Measurements from ENCODE around the gene ZNF827. TPM values are rescaled to one million over a fixed set of nuclear protein-coding genes. Genes with fewer than 3 reads are reported as not detected.
A peak's percentile ranks its signal among the peaks of the same experiment; 100 is the strongest.

The ZNF827 gene
- total RNA-seq, 1 donor from 2014 or later = 3.3 TPM

DNA sequence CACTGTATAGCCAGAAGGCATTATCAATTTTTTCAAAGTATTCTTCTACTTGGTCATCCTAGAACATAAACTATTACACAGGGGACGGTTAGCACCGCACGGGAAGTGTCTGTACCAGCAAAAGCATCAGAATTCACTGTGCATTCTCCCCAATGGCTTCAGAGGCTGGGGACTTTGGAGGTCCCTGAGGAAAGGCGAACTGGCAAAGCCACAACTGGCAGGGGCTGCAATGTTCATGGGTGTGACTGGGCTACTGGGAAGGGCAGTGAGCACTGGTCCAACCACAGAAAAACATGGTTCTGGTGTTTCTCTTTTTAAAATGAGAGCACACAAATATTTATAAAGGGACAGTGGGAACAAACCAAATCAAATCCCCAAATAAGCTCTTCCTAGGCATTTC lies 175.2 kb downstream of the ZNF827 start:
- no peak for DNase-seq (ENCODE audit: low read depth, low spot score)

DNA sequence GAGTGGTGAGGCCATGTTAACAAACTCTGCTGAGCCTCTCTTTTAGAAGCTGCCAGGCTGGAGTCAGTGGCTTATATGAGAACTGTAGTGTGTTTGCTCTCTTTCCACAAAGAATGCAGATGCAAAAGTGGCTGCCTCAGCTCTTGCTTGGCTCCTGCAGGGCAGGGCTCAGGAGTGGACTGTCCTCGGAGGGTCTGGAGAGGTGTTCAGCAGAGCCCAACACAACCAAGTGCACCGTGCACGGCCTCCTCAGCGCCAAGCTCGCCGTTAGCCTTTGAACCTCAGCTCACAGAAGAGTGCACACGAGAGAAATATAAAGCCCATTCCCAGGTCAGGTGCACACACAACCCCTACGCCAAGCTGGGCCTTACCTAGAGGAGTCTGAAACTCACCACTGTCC lies 175.9 kb downstream of the ZNF827 start:
- DNase-seq (ENCODE audit: low read depth, low spot score) = no peak

DNA sequence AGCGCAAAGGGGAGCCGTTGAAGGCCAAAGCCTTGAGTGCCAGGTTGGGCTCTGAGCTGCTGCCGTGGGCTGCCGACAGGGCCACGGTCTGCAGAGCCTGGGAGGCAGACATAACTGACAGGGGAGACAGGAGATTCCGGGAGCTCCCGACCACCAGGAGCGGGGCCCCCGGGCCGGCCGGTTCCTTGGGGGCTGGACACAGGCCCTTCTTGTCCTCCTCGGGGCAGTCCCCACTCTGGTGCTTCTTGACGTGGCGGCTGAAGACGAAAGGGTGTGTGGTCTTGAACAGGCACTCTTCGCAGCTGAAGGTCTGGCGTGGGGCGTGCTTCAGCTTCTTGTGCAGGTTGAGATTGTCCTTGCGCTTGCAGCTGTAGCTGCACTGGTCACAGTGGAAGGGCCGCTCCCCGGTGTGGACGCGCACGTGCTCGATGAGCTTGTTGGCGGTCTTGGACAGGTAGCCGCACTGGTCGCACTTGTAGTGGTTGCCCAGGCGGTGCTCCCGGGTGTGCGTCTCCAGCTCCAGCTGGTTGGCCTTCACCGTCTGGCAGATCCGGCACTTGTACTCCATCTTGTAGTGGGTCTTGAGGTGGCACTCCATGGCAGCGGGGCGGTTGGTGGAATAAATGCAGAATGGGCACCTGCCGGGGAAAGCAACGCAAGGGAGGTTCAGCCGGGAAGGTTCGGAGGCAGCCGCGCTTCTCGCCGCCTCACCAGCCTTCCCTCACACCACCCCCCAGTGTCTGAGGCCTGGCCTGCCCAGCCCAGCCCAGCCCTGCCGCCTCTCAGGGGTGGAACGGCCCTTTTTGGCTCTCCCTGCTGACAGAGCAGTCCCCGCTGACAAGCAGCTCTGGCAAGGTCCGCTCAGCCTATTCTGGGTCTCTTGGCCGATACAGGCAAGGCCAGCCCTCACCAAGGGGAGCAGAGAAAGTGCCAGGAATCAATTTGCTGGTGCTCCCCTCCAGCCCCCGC lies 177.4 kb downstream of the ZNF827 start:
- DNase-seq (ENCODE audit: low read depth, low spot score) = no peak

DNA sequence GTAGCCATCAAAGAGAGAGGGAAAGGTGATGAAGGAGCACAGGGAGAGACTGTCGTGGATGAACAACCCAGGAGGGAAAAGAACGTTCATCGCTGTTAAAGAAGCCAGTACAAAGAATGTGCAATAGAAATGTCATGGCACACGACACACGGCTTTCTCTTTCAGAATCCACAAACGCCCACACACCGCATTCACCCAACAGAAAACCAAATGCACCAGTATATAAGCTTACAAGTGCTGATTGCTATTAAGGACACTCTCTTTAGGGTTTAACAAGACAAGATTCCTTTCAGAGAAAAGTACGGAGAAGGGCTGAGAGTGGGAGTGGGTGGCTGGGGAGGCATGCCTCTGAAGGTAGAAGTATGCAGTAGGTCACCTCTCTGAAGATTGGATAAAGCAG lies 178.4 kb downstream of the ZNF827 start:
- DNase-seq (ENCODE audit: low read depth, low spot score) = no peak

DNA sequence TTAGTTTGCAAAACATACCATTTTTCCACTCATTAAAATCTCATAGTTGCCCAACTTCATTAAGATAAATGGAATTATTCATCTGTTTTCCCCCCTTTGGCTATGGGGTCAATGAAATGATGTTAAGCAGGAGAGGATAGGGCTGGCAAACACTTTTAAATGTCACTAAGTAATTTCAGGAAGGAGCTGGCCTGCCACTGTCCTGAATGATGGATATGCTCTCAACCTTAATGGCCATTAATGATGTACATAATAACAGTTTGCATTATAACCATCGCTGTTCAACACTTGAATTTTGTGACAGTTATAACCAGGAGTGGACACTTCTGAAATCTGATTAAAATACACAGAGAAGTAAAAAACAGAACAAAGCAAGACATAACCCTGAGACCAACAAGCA lies 181.4 kb downstream of the ZNF827 start:
- no peak for DNase-seq (ENCODE audit: low read depth, low spot score)

DNA sequence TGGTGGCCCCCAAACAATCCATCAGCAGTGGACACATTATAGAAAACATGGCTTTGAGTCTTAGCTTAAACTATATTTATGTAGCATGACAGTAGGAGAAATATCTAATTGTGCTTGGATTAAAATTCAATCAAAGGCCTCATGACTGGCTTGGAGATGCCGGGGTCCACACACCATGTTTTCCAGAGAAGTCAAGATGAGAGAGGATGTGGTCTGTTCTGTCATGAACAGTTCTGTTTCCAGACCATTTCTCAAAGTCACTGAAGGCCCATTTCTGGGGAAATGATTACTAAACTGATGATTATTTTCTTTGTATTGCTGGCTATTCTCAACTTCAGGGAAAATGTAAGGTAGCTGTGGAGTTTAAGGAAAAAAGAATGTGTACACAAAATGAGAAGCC lies 182.4 kb downstream of the ZNF827 start:
- DNase-seq (ENCODE audit: low read depth, low spot score) = no peak

DNA sequence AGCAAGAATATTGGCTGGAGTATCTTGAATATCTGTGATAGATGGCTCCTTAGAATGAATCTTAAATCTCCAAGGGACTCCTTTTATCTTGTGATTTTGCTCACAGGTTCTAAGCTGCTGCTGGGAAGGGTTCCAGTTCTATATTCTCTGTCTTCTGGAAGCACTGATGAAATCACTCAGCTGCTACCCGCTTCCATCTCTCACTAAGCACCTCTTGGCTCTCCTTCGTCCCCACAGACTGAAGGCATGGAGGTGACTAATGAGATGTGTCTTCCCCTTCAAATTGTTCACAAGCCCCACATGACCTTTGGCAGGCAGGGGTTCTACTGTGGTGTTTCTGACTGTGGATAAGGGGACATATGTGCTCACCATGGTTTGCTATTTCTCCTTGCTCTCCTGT lies 182.8 kb downstream of the ZNF827 start:
- DNase-seq (ENCODE audit: low read depth, low spot score) = no peak

DNA sequence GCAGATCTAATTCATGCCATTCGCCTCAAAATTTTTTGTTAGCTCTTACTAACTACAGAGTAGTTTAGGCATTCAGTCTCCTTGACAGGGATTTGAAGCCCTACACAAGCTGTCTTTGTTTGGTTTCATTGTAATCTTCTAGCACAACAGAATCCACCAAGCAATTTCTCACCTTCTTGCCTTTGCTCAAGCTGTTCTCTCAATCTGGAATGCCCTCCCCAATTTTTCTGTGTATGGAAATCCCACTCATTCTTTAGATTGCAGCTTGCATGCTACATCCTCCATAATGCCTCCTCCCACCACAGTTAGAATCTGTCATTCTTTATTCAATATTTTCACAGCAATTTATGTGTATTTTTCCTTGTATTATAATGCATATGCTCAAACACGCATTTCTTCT lies 195.0 kb downstream of the ZNF827 start:
- no peak for DNase-seq (ENCODE audit: low read depth, low spot score)

DNA sequence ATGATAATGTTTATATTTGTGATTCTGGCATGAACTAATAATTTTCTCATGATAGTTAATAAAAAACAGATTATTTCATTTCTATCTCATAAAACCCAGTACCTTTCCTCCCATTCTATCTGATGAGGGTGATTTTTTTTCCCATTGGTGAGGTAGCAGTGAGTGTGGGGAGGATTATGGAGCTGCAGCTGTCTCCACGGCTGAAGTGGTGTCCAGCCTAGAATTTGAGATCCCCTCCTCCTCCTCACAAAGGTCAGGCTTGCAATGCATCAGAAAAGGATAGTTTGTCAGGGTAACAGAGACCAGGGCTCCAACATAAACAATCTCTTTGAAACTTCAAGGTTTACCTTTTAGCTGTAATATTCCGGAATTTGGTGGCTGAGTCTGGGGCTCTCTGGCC lies 197.8 kb downstream of the ZNF827 start:
- DNase-seq (ENCODE audit: low read depth, low spot score) = no peak

DNA sequence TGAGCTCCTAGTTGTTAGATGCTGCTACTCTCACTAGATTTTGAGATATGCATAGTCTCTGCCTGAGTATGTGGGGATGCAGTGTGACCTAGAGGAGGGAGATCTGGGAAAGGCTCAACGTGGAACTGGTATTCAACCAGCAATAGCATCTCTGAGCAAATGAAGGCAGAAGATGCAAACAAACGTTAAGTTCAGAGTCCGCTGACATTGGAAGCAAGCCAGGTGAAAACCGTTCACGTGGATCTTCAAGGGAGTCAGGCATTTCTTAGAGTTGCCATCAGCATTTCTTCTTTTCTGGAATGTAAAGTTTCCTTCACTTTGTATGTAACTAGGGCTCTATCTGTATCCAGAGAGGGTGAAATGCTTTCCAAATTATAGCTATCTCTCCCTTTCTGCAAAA lies 198.8 kb downstream of the ZNF827 start:
- no peak for DNase-seq (ENCODE audit: low read depth, low spot score)

DNA sequence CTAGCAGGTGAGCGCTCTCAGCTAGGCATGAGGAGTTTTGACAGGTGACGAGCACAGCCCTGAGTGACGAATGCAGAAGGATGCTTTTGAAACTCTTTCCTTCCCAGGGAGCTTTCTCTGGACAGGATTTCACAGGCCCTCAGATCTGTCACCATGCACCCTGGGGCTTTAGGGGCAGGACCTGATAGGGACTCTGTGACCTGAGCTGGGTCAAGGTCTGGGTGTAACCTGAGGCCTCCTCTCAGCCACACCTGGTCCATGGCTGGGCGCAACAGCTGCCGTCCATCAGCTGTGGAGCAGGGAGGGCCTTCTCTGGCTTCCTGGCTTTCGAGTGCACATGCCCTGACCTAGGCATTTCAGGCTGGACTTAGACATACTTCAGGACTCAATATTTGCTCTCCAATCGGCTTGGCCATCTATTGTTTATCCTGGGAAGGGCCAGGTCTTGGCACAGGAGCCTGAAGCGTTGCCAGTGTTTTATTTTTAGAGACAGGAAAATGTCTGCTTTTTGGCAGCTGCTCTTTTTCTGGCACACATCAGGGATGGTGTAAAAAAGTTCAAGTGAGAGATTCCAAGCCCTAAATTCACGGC lies 202.3 kb downstream of the ZNF827 start:
- peak; percentile 39 for DNase-seq (ENCODE audit: low read depth, low spot score)

DNA sequence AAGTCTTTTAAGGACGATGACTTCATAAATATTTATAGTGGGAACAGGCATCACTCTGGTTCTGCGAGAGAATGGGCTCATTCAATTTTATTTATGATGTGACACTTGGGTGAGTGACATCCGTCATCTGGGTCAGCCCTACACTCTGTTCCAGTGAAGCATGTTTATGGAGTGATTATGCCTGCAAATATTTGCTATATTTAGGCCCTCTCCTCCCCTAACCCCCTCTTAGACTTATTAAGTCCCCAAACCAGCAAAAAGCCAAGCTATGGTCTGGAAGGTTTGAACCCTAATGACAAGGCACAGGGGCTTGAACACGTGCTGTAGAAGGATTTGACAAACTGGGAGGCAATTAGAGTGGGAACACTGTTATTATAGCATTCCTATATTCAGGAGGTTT lies 202.8 kb downstream of the ZNF827 start:
- DNase-seq (ENCODE audit: low read depth, low spot score) = no peak

DNA sequence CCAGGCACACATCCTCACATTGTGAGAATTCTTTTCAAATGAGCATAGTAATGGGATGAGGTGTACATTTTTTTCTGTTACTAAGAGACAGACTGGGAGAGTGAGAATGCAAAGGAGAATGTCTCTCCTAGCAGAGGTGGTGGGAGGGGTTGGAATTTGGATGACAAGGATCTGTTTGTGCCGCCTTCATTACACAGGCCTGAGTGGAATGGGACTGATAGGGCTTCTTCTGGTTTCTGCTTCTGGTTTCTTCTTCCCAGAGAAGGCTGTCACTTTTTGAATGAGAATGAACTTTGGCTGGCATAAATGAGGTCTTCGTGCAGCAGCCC lies 203.3 kb downstream of the ZNF827 start:
- DNase-seq (ENCODE audit: low read depth, low spot score) = peak; percentile 54

DNA sequence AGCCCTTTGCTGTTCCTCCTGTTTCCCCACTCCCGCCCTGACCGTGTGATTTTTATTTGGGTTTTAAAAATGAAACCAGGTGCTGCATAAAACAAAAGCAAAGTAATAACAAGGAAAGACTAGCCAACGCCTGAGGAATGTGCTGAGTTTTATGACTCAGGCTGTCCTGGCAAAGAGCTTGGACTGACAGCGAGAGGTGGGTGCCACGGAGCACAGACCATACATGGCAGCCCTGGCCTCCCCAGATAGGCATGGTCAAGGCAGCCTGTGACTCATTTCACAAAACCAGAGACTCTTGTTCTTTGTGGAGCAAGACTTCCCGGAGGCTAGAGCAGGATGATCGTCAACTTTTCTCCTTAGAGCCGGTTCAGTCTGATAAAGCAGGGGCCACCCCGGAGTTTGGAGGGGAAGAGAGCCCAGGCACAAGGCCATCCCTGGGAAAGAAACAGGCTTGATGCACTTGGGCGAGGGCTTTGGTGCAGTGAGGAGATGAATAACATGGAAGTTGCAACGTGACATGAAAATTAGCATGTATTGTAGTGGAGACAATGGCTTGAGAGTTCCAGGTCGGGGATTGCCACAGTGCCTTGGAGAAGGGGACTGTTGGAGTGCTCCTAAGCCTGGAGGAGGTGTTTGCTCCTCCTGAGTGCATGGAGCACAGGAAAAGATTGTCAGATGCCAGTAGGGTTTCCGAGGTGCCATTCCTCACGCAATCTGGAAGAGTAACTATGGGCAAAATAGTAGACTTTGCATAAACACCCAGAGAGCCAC lies 203.9 kb downstream of the ZNF827 start:
- peak; percentile 91 for DNase-seq (ENCODE audit: low read depth, low spot score)

DNA sequence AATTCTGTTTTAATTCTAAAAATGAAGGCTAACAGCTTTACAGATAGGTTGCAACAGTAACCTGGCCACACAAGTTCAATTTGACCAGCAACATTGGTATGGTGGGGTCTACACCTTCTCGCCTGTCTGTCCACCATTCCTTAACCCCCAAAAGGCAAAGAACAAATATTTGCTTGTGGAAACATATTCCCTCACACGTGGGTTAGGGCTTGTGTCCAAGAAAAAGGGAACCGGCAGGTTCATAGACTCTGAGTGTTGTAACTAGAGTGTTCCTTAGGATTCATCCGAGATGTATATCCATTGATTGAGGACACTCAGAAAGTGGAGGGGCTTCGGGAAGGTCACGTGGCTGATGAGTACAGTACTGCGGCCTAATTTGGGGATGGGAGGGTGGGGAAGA lies 204.6 kb downstream of the ZNF827 start:
- no peak for DNase-seq (ENCODE audit: low read depth, low spot score)

DNA sequence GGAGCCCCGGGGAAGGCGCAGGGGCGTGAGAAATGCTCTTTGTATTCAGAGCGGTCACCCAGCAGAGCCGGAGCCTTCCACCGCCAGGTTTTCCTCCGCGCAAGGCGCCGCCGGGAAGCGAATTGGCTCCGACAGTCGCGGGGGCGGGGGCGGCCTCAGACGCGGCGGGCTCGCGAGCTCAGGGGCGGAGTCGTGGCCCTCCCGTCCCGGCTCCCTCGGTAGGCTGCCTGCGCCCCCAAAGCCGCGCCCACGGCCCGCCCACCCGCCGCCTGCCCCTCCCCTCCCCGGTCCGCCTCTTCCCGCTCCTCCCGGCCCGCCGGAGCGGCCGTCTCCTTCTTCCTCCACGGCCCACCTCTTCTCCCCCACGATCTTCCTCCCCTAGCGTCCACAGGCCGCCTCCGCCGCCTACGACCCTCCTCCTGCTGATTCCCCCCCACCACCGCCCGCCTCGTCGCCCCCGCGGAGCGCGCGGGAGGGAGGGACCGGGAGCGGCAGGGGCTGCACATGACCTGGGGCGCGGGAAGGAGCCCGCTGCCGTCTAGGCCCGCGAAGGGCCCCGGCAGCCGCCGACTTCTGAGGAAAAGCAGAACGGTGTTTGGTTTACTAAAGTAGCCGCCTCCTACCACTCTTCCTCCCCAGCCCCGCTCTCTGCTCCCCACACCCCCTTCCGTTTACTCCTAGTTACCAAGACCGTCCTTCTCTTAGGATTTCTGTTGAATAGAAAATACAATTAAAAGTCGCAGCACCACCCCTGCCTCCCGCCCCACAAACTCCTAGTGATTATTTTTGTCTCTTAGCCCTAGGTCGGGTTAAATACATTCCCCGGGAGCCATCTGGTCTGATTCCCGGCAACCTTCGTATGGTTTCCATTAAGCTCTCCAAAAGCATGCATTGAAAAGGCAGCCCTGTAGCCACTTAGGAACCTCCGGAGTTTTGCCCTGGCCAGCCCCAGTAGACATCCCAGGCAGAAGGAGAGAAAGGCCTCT lies 205.4 kb downstream of the ZNF827 start:
- peak; percentile 87 for DNase-seq (ENCODE audit: low read depth, low spot score)

DNA sequence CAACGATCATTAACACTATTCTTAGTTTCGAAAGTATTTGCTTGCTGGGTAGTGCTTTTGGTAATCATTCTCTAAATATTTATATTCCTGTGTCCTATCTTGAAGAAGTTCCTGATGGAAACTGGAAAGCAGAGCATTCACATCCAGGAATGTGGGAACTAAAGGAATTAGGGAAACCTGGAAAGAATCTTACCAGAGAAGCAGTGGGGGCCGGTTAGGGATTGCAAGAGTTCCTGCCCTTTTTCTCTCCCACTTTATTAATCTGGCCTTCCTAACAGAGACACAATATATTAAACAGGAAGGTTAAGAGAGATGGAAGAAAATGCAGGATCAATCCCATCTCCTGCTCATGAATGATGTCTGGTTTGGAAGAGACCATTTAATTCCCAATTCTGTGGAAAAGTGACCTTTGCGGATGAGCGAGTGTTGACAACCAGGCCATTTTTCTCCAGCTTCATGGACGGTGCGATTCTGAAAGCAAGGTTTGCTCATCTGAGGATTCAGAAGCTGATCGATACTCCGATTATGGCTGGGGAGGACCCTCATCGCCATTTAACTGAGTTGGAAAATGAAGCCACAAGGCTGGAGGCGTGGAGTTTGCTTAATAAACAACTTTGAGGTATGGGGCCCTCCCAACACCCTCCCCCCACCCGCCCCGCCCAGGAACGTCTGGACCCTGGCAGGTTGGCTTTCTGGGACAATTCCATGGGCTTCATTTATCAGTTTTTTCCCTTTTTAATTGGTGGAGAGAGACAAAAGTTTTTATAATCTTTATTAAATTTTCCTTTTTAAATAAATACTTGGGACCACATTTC lies 206.4 kb downstream of the ZNF827 start:
- no peak for DNase-seq (ENCODE audit: low read depth, low spot score)

DNA sequence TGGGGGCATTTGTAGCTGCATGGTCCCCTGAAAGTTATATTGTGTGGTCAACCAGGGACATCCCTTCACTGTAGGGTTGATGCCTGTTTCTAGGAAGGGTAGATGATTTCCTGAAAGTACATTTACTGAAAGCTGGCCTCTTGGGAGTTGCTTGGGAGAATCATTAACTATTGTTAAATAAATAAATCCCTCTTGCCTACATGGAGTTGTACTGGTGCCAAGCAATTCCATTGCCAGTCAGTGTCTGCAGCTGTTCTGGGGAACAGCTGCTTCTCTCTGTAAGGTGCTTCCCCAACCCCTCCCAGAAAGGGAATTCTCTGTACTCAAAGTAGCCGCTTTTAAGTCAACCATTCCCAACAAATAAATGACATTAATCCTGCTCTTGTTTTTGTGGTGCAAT lies 207.6 kb downstream of the ZNF827 start:
- no peak for DNase-seq (ENCODE audit: low read depth, low spot score)

DNA sequence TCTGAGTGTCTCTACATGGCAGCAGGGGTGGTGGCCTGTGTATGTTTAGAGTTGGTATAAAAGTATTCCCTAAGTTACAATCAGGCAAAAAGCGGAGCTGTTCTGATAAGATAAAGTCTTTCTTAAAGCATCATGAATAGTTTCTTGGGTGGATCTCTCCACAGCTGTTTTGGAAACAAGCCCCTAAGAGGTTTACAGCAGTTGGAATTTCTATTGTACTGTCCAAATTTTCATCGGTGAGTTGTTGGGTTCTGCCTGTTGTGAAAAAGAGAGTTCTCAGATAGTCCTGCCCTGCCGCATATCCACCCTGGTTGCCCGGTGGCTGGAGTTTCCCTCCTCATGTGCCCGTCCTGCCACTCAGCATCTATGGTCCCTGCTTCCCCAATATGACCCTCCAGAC lies 208.6 kb downstream of the ZNF827 start:
- no peak for DNase-seq (ENCODE audit: low read depth, low spot score)

DNA sequence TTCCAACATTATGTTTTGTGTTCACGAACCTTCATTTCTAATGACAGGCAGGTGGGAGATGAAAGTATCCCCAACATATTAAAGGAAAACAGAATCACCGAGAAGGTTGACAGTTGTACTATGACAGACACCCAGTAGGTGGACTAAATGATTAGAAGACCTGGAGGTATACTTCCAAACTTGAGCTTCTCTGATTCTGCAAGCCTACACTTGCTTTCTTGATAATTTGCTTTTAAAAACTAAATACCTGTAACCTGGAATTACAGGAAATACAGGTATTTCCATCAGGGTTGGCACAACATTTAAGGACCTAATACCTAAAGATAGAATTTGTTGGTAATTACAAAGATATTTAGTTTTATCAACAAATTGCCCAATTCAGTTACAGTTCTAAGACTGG lies 215.3 kb downstream of the ZNF827 start:
- DNase-seq (ENCODE audit: low read depth, low spot score) = no peak
